ENCODE results near the gene XKR7.

The XKR7 gene

GRCh38 chr20:32035426-32035779, 67.5 kb downstream of the XKR7 start:
- Histone ChIP-seq H3K4me1 (ENCODE audit: control insufficient read depth, insufficient read depth, low read length) (peaks cover 18% of the 10 kb centered on the region), H3K36me3 (ENCODE audit: control insufficient read depth, insufficient read depth, low read length, severe bottlenecking) (no peaks in the 10 kb centered on the region), H3K9ac (ENCODE audit: low read length) (no peak overlapping the region), H3K4me3 (ENCODE audit: low read length) (no peak overlapping the region), H3K9me3 (ENCODE audit: control insufficient read depth, low read length) (peaks cover 7% of the 10 kb centered on the region), H3K27me3 (replicated peaks; ENCODE audit: control insufficient read depth, insufficient read depth, low read length) (peaks cover 68% of the 10 kb centered on the region)
- no peak for DNase-seq (ENCODE audit: low read depth)

GRCh38 chr20:32036252-32036651, 68.3 kb downstream of the XKR7 start:
- Histone ChIP-seq H3K36me3 (ENCODE audit: control insufficient read depth, insufficient read depth, low read length, severe bottlenecking) (no peaks in the 10 kb centered on the region), H3K4me1 (ENCODE audit: control insufficient read depth, insufficient read depth, low read length) (peaks cover 18% of the 10 kb centered on the region), H3K9me3 (ENCODE audit: control insufficient read depth, low read length) (peaks cover 7% of the 10 kb centered on the region), H3K27me3 (replicated peaks; ENCODE audit: control insufficient read depth, insufficient read depth, low read length) (peaks cover 62% of the 10 kb centered on the region), H3K4me3 (ENCODE audit: low read length) (no peak overlapping the region), H3K9ac (ENCODE audit: low read length) (no peak overlapping the region)
- DNase-seq (ENCODE audit: low read depth), result no peak

DNA sequence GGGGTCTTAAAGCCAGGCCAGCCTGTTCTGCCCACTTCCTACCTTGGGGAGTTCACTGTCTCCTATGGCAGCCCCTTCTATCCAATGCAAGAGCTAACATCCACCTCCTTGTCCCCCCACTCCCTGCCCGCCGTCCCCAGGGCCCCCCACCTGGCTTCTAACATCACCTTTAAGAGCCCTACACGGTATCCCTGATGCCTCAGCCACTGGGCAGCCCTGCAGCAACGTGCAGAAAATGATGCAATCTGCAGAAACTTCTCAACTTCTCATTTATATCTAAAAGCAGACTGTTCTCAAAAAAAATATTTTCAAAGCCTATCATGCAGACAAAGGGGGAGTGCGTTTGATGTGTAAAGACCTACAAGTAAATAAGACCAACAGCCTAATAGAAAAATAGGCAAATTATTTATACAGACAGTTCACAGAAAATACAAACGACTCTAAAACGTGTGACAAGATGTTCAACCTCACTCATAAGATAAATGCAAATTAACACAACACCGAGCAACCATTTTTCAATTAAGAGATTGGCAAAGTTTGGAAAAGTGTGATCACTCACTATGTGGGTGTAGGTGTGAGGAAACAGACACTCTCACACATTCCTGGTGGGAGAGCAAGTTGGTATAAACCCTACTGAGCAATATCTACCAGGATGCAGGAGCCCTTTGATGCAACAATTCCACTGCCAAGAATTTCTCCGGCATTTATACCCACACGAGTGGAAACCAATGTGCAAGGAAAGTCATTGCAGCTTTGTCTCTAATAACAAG, 69.0 kb downstream of the XKR7 start:
- Histone ChIP-seq H3K27me3 (replicated peaks; ENCODE audit: control insufficient read depth, insufficient read depth, low read length) (peaks cover 64% of the 10 kb centered on the region), H3K4me1 (ENCODE audit: control insufficient read depth, insufficient read depth, low read length) (peaks cover 15% of the 10 kb centered on the region), H3K9ac (ENCODE audit: low read length) (no peak overlapping the region), H3K4me3 (ENCODE audit: low read length) (no peak overlapping the region), H3K9me3 (ENCODE audit: control insufficient read depth, low read length) (peaks cover 7% of the 10 kb centered on the region), H3K36me3 (ENCODE audit: control insufficient read depth, insufficient read depth, low read length, severe bottlenecking) (no peaks in the 10 kb centered on the region)
- DNase-seq (ENCODE audit: low read depth), result peak; percentile 70

DNA sequence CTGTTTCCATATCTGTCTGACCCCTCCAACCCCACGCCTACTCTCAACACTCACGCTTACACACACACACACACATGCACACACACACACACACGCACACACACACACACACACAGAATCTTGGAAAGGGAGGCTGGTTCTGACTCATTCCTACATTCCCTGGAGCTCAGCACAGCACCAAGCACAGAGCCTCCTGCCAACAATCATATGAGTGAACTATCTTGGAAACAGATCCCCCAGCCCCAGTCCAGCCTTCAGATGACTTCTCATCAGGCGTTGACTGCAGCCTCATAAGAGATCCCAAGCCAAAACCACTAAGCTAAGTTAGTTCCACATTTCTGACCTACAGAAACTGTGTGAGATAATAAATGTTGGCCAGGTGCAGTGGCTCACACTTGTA, 70.0 kb downstream of the XKR7 start:
- no peak overlapping the region for H3K4me3 ChIP-seq (ENCODE audit: low read length)
- no peak for DNase-seq (ENCODE audit: low read depth)
- H3K9me3 ChIP-seq (ENCODE audit: control insufficient read depth, low read length), result peaks cover 7% of the 10 kb centered on the region
- peaks cover 15% of the 10 kb centered on the region for H3K4me1 ChIP-seq (ENCODE audit: control insufficient read depth, insufficient read depth, low read length)
- no peak overlapping the region for H3K9ac ChIP-seq (ENCODE audit: low read length)
- H3K36me3 ChIP-seq (ENCODE audit: control insufficient read depth, insufficient read depth, low read length, severe bottlenecking), result no peaks in the 10 kb centered on the region
- H3K27me3 ChIP-seq (replicated peaks; ENCODE audit: control insufficient read depth, insufficient read depth, low read length), result peaks cover 64% of the 10 kb centered on the region

DNA sequence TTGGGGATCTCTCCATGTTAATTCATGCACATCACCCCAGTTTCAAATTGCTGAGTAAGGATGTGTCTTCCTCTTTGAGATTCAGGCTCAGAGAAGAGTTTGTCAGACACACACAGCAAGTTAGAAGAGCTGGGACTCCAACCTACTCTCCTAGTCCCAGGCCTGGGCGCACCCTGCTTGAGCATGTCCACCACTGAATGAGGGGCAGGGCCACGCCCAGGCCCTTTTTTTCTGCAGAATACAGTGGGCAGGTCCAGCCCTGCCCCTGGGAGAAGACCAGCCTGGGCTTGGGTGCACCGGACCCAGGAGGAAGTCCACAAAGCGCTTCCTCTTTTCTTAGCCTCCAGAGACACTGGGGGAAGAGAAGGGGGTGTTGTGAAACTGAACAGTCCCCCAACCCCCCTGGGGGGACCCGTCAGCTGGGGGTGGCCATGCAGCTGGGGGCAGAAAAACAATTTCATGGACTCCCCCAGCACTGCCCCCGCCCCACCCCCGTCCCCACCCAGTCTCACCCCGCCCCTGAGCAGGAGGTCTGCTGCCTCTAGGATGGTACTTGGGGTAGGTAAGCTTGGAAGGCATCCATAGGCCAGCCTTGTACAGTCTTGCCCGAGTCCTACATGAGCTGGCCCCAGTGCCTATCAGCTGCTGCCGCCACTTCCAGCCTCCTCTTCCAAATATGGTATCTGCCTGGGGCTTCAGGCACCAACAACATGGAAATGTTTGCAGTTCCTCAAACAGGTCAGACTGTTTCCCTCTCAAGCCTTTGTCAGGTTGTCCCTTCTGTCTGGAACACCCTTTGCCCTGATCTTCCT, 72.4 kb downstream of the XKR7 start:
- Histone ChIP-seq H3K9ac (ENCODE audit: low read length) (no peak overlapping the region), H3K36me3 (ENCODE audit: control insufficient read depth, insufficient read depth, low read length, severe bottlenecking) (no peaks in the 10 kb centered on the region), H3K9me3 (ENCODE audit: control insufficient read depth, low read length) (peaks cover 13% of the 10 kb centered on the region), H3K27me3 (replicated peaks; ENCODE audit: control insufficient read depth, insufficient read depth, low read length) (peaks cover 59% of the 10 kb centered on the region), H3K4me3 (ENCODE audit: low read length) (no peak overlapping the region), H3K4me1 (ENCODE audit: control insufficient read depth, insufficient read depth, low read length) (peaks cover 6% of the 10 kb centered on the region)
- no peak for DNase-seq (ENCODE audit: low read depth)

DNA sequence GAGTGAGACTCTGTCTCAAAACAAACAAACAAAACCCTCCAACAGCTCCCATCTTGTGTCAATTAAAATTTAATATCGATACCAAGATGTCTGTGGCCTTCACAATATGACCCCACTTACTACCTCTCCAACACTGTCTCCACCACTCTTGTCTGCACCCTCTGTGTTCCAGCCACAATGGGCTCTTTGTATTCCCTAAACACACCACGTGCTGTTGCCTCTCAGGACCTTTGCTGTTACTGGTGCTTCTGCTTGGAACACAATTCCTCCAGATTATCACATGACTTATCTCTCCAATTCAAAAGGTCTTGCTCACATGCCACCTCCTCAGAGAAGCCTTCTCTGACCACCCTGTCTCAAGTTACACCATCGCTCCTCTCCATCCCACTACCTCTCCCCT, 78.0 kb downstream of the XKR7 start:
- Histone ChIP-seq H3K27me3 (replicated peaks; ENCODE audit: control insufficient read depth, insufficient read depth, low read length) (peaks cover 79% of the 10 kb centered on the region), H3K4me3 (ENCODE audit: low read length) (no peak overlapping the region)

GRCh38 chr20:32050324-32050841, 82.4 kb downstream of the XKR7 start:
- H3K4me1 ChIP-seq (ENCODE audit: control insufficient read depth, insufficient read depth, low read length), result no peaks in the 10 kb centered on the region
- peaks cover 5% of the 10 kb centered on the region for H3K9me3 ChIP-seq (ENCODE audit: control insufficient read depth, low read length)
- no peak overlapping the region for H3K9ac ChIP-seq (ENCODE audit: low read length)
- no peak for DNase-seq (ENCODE audit: low read depth)
- no peak overlapping the region for H3K4me3 ChIP-seq (ENCODE audit: low read length)
- H3K27me3 ChIP-seq (replicated peaks; ENCODE audit: control insufficient read depth, insufficient read depth, low read length), result peaks cover 78% of the 10 kb centered on the region
- H3K36me3 ChIP-seq (ENCODE audit: control insufficient read depth, insufficient read depth, low read length, severe bottlenecking), result no peaks in the 10 kb centered on the region

More for the DNA sequence above, 78.0 kb downstream of the XKR7 start:
- no peak overlapping the region for H3K9ac ChIP-seq (ENCODE audit: low read length)
- H3K4me1 ChIP-seq (ENCODE audit: control insufficient read depth, insufficient read depth, low read length), result no peaks in the 10 kb centered on the region
- peaks cover 11% of the 10 kb centered on the region for H3K9me3 ChIP-seq (ENCODE audit: control insufficient read depth, low read length)
- no peaks in the 10 kb centered on the region for H3K36me3 ChIP-seq (ENCODE audit: control insufficient read depth, insufficient read depth, low read length, severe bottlenecking)
- DNase-seq (ENCODE audit: low read depth), result no peak

- peaks cover 5% of the 10 kb centered on the region for H3K9me3 ChIP-seq (ENCODE audit: control insufficient read depth, low read length)
- H3K4me3 ChIP-seq (ENCODE audit: low read length), result no peak overlapping the region
- DNase-seq (ENCODE audit: low read depth), result no peak
- H3K27me3 ChIP-seq (replicated peaks; ENCODE audit: control insufficient read depth, insufficient read depth, low read length), result peaks cover 79% of the 10 kb centered on the region
- H3K4me1 ChIP-seq (ENCODE audit: control insufficient read depth, insufficient read depth, low read length), result no peaks in the 10 kb centered on the region
- H3K9ac ChIP-seq (ENCODE audit: low read length), result no peak overlapping the region
- no peaks in the 10 kb centered on the region for H3K36me3 ChIP-seq (ENCODE audit: control insufficient read depth, insufficient read depth, low read length, severe bottlenecking)
These were observed 83.1 kb downstream of the XKR7 start for GRCh38 chr20:32050851-32051556.

DNA sequence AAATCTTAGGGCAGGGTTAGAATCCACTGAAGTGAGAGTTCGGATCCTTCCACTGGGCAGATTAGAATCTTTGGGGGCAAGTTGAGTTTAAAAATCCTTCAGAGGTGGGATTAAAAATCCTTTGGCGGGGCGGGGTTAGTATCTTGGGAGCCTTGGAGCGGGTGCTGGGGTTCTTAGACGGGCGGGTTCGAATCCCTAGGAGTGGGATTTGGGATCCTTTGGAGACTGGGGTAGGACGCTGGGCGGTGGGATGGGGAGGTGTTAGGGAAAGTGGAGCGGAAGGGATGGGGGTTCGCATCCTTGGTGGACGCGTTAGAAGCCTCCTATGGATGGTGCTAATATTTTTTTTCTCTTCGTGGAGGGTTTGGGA, 83.8 kb downstream of the XKR7 start:
- H3K36me3 ChIP-seq (ENCODE audit: control insufficient read depth, insufficient read depth, low read length, severe bottlenecking), result no peaks in the 10 kb centered on the region
- peaks cover 5% of the 10 kb centered on the region for H3K9me3 ChIP-seq (ENCODE audit: control insufficient read depth, low read length)
- DNase-seq (ENCODE audit: low read depth), result no peak
- H3K4me1 ChIP-seq (ENCODE audit: control insufficient read depth, insufficient read depth, low read length), result no peaks in the 10 kb centered on the region
- H3K27me3 ChIP-seq (replicated peaks; ENCODE audit: control insufficient read depth, insufficient read depth, low read length), result peaks cover 77% of the 10 kb centered on the region
- no peak overlapping the region for H3K9ac ChIP-seq (ENCODE audit: low read length)
- H3K4me3 ChIP-seq (ENCODE audit: low read length), result no peak overlapping the region

DNA sequence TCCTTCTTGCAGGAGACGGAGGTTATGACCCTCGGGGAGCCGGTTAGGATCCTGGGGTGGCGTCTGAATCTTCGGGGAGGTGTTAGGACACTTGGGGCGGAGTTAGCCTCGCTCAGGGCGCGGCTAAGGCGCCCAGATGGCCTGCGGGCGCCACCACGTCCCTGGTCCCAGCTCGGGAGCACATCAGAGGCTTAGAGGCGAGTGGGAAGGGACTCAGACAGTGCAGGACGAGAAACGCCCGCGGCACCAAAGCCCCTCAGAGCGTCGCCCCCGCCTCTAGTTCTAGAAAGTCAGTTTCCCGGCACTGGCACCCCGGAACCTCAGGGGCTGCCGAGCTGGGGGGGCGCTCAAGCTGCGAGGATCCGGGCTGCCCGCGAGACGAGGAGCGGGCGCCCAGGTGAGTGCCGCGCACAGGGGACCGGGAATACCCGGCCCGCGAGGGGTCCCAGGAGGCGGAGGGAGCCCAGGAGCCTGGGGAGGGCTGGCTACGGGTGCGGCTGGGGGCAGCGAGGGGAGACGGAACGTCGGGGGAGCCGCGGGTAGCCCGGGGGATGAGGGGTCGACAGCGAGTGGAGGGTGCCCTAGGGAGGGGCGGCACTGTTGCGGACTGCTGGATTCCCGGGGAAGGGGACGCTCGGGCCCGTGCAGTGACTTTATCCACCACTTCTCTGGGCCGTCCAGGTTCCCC, 84.3 kb downstream of the XKR7 start, which contains the start of gene HCK:
TSS of gene HCK (plus strand) at position 153 of the 688 bp plus-strand sequence.
- Histone ChIP-seq H3K4me3 (ENCODE audit: low read length) (no peak within 1 kb of the TSS), H3K36me3 (ENCODE audit: control insufficient read depth, insufficient read depth, low read length, severe bottlenecking) (no peaks in the 10 kb centered on the region), H3K4me1 (ENCODE audit: control insufficient read depth, insufficient read depth, low read length) (no peaks in the 10 kb centered on the region), H3K9me3 (ENCODE audit: control insufficient read depth, low read length) (peaks cover 5% of the 10 kb centered on the region), H3K27me3 (replicated peaks; ENCODE audit: control insufficient read depth, insufficient read depth, low read length) (peaks cover 79% of the 10 kb centered on the region), H3K9ac (ENCODE audit: low read length) (no peak within 1 kb of the TSS)
- no peak for DNase-seq (ENCODE audit: low read depth)
